ENCODE data around the gene LCP1.
"Not testable (repeated sequence)": the region's sequence is repeated elsewhere in the genome, so short reads cannot be mapped to it uniquely, and the experiment has no call there.

The LCP1 gene

DNA sequence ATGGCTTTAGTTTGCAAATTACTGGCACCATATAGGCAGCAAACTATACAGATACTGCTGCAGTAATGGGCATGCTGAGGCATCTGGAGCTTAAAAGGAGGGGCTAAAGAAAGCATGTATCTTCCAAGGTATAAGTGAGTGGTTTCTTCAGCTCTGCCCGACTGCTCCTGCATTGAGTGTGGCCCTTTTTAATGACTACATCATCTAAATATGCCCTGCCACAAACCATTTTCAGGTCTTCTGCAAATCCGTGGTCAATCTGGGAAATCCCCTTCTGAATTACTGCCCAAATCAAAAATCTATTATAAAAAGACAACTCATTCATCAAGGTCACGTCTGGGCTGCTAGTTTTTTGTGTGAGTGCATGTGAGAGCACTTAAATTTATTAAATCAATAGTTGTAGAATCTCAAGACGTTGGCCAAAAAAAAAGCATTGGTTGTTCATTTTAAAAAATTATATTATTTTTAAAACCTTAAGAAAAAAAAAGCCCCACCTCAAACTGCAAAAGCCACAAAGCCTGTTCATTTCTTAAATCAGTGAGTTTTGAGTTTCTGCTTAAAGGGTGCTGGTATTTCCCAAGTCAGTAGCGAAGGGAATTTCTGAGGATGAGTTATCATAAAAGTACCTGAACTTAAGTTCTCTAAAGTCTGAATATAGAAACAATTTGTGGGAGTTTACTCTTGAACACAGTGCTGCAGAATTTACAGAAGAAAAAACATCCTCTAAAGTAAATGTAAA lies 16.3 kb downstream of the LCP1 start:
- TF ChIP-seq, protein P1, sequence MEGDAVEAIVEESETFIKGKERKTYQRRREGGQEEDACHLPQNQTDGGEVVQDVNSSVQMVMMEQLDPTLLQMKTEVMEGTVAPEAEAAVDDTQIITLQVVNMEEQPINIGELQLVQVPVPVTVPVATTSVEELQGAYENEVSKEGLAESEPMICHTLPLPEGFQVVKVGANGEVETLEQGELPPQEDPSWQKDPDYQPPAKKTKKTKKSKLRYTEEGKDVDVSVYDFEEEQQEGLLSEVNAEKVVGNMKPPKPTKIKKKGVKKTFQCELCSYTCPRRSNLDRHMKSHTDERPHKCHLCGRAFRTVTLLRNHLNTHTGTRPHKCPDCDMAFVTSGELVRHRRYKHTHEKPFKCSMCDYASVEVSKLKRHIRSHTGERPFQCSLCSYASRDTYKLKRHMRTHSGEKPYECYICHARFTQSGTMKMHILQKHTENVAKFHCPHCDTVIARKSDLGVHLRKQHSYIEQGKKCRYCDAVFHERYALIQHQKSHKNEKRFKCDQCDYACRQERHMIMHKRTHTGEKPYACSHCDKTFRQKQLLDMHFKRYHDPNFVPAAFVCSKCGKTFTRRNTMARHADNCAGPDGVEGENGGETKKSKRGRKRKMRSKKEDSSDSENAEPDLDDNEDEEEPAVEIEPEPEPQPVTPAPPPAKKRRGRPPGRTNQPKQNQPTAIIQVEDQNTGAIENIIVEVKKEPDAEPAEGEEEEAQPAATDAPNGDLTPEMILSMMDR (IDR thresholded peaks at IDR 0.05; ENCODE audit: borderline replicate concordance, control extremely low read depth, extremely low read depth, insufficient read depth, missing control alignments): no peak
- in situ Hi-C loops (cut with MboI; ENCODE audit: low sequenced_read_pairs, unreplicated experiment): no loop called here
- peak; percentile 55 for DNase-seq (ENCODE audit: low spot score)

DNA sequence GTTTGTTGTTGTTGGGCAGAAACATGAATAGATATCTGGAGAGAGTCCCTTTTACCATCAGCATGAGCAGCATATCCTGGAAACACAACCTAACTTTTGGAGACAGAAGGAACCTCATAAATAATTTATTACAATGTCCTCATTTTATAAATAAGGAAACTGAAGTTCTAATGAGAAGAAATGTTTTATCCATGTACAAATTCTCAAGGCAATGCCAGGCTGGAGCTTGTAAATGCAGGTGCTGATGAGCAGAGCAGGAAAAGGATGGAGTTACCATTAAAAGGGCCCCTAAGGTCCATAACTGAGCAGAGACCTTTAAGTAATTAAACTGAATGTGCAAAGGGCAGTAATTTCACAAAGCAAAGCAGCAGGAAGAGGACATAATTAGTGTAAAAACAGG lies 17.3 kb downstream of the LCP1 start:
- DNase-seq (ENCODE audit: low spot score): no peak
- in situ Hi-C loops (cut with MboI; ENCODE audit: low sequenced_read_pairs, unreplicated experiment): no loop called here
- TF ChIP-seq, protein P1 (IDR thresholded peaks at IDR 0.05; ENCODE audit: borderline replicate concordance, control extremely low read depth, extremely low read depth, insufficient read depth, missing control alignments): no peak

DNA sequence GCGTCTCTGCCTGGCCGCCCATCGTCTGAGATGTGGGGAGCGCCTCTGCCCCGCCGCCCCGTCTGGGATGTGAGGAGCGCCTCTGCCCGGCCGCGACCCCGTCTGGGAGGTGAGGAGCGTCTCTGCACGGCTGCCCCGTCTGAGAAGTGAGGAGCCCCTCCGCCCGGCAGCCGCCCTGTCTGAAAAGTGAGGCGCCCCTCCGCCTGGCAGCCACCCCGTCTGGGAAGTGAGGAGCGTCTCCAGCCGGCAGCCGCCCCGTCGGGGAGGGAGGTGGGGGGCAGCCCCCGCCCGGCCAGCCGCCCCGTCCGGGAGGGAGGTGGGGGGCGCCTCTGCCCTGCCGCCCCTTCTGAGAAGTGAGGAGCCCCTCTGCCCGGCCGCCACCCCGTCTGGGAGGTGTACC lies 19.2 kb downstream of the LCP1 start:
- in situ Hi-C loops (cut with MboI; ENCODE audit: low sequenced_read_pairs, unreplicated experiment); DNase-seq (ENCODE audit: low spot score): not testable (repeated sequence)

DNA sequence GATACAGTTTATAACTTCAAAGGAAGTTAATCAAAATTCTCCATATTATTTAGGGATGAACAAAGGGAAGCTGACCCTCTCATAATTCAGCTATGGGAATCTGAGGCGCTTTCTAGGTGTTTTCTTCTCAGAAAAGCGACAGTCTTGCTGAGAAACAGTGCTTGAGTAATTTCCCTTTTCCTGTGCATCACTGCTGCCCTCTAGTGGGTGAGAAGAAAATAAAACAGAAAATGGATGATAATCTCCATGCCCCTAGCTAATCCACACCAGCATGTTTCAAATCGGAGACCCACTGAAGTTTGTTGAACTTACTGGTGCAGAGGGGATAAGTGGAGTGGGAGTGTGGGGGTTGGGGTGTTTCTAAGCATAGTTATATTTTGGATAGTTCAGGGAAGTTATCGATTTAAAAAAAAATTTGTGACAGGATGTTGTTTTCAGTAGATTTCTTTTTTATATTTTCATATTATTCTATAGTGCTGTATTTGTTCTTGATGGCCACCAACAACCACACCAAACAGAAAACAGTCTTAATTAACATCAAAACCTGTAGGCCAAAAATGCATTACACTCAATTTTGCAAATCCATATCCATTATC lies 21.4 kb downstream of the LCP1 start:
- in situ Hi-C loops (cut with MboI; ENCODE audit: low sequenced_read_pairs, unreplicated experiment): no loop called here
- TF ChIP-seq, protein P1 (IDR thresholded peaks at IDR 0.05; ENCODE audit: borderline replicate concordance, control extremely low read depth, extremely low read depth, insufficient read depth, missing control alignments): peak; percentile 76
- peak; percentile 70 for DNase-seq (ENCODE audit: low spot score)

DNA sequence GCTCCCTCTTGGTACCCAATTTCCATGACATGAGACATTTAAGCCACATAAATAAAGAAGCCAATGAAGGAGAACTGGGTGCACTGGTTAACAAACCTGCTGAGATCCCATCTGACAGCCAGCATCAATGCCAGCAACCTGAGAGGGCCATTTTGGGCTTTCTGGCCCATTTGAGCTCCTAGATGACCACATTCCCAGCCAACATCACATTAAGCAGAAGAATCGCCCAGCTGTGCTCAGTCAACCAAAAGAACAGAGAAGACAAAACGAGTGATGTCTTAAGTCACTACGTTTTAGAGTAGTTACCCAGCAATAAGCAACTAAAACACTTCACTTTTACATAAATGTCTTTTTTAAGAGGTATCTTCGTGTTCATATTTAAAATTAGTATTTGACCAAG lies 21.9 kb downstream of the LCP1 start:
- DNase-seq (ENCODE audit: low spot score): no peak
- TF ChIP-seq, protein P1 (IDR thresholded peaks at IDR 0.05; ENCODE audit: borderline replicate concordance, control extremely low read depth, extremely low read depth, insufficient read depth, missing control alignments): no peak
- in situ Hi-C loops (cut with MboI; ENCODE audit: low sequenced_read_pairs, unreplicated experiment): no loop called here

DNA sequence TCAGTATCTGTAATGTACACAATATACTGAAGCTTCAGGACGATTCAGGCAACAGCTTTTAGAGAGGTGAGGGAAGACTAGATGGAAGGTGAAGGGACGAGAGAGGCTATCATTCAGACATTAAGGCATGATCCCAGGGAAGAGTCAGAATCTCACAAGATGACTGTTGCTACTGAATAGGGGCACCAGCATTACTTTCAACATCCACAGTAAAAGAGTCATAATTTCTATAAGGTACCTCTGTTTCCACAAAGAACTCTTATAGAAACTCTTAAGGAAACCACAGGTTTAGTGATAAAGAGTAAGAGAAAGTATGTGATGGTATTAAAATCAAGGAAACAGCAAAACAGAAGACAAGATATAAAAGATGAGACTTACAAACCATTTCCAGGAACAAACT lies 23.0 kb downstream of the LCP1 start:
- TF ChIP-seq, protein P1 (IDR thresholded peaks at IDR 0.05; ENCODE audit: borderline replicate concordance, control extremely low read depth, extremely low read depth, insufficient read depth, missing control alignments): no peak
- in situ Hi-C loops (cut with MboI; ENCODE audit: low sequenced_read_pairs, unreplicated experiment): no loop called here
- DNase-seq (ENCODE audit: low spot score): no peak

DNA sequence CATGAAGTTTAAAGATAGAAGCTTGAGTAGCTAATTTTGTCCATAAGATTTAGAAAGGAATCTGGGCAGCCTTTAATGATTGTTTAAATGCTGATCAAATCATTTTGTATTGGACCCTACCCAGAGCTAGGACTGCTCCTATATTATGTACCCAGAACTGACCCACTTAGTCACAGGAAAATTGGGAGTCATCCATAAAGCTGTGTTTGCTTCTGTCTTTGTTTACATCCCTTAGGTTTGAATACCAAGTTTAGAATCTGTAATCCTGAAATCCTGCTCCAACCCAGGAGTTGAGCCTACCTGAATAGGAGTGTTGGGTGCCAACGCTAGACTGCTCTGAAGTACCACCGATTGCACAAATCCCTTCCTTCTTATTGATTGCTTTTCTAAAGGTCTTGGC lies 23.8 kb downstream of the LCP1 start:
- TF ChIP-seq, protein P1 (IDR thresholded peaks at IDR 0.05; ENCODE audit: borderline replicate concordance, control extremely low read depth, extremely low read depth, insufficient read depth, missing control alignments): no peak
- in situ Hi-C loops (cut with MboI; ENCODE audit: low sequenced_read_pairs, unreplicated experiment): no loop called here
- no peak for DNase-seq (ENCODE audit: low spot score)

Measured in GM13976 (cell line).